Smooth muscle cell (in vitro differentiated cells): ENCODE measurements around the gene TNFRSF18. TPM values are rescaled to one million over a fixed set of nuclear protein-coding genes. Genes with fewer than 3 reads are reported as not detected.

Experiments used
- DNase-seq: peaks from one replicate; lab custom pipeline; 2025; ENCODE audit not compliant: unreplicated experiment; lab: John Stamatoyannopoulos, UW
- H2AFZ ChIP-seq: fragments of 200-600 bp; sonication (generic); 2 replicates; pipeline ENCODE4 v1.6.0; 2016; ENCODE audit warnings: antibody characterized with exemption, low read depth, mild to moderate bottlenecking
- H3F3A ChIP-seq: fragments of 200-600 bp; sonication (generic); 2 replicates; pipeline ENCODE4 v1.6.0; 2017; ENCODE audit warnings: antibody characterized with exemption, low read depth
- H3K27ac ChIP-seq: fragments of 200-600 bp; sonication (generic); 2 replicates; pipeline ENCODE4 v1.5.1; 2016; ENCODE audit warnings: low read depth, mild to moderate bottlenecking
- H3K27me3 ChIP-seq: fragments of 200-600 bp; sonication (generic); 2 replicates; pipeline ENCODE4 v1.6.1; 2016; ENCODE audit warnings: low read depth, mild to moderate bottlenecking
- H3K36me3 ChIP-seq: fragments of 200-600 bp; sonication (generic); 2 replicates; pipeline ENCODE4 v1.5.1; 2016; ENCODE audit warnings: low read depth
- H3K4me1 ChIP-seq: fragments of 200-600 bp; sonication (generic); 2 replicates; pipeline ENCODE4 v1.5.1; 2016; ENCODE audit warnings: low read depth
- H3K4me2 ChIP-seq: fragments of 200-600 bp; sonication (generic); 2 replicates; pipeline ENCODE4 v1.6.0; 2016; ENCODE audit warnings: mild to moderate bottlenecking
- H3K4me3 ChIP-seq: fragments of 200-600 bp; sonication (generic); 2 replicates; pipeline ENCODE4 v1.5.1; 2016; ENCODE audit warnings: mild to moderate bottlenecking
- H3K79me2 ChIP-seq: fragments of 200-600 bp; sonication (generic); 2 replicates; pipeline ENCODE4 v1.6.0; 2016; ENCODE audit warnings: low read depth, mild to moderate bottlenecking
- H3K9ac ChIP-seq: fragments of 200-600 bp; sonication (generic); 2 replicates; pipeline ENCODE4 v1.6.0; 2016; ENCODE audit warnings: low read depth
- H3K9me3 ChIP-seq: fragments of 200-600 bp; sonication (generic); replicated peaks from 2 replicates; pipeline ENCODE4 v1.5.1; 2016; ENCODE audit warnings: low read depth
- H4K20me1 ChIP-seq: fragments of 200-600 bp; sonication (generic); 2 replicates; pipeline ENCODE4 v1.6.0; 2016; ENCODE audit warnings: low read depth
- CTCF ChIP-seq: fragments of 200-600 bp; sonication (generic); IDR thresholded peaks from 2 replicates; pipeline ENCODE4 v1.5.1; 2017; ENCODE audit warnings: borderline replicate concordance, mild to moderate bottlenecking, antibody characterized with exemption; ENCODE audit not compliant: insufficient read depth, poor library complexity, severe bottlenecking
- WGBS: methylation state at CpG from one replicate; pipeline ENCODE4 v1.1.7; 2016; ENCODE audit warnings: low lambda C conversion rate; 5-methylcytosine and 5-hydroxymethylcytosine counted together
- polyA plus RNA-seq: library from polyadenylated mRNA; unstranded; fragments of >200 nt; fragmentation: Nextera tagmentation; extraction: Ambion mirVana; gene quantifications from 2 replicates; pipeline ENCODE4 v1.2.1, GENCODE V29; 2016
- total RNA-seq: library from RNA; depleted of rRNA; stranded (reverse); fragments of >200 nt; gene quantifications from 2 replicates; pipeline ENCODE4 v1.2.3, GENCODE V29; 2014

TNFRSF18 gene
- total and polyA plus RNA-seq, 2 experiments from 2014 or later: 4.8 to 12.2 TPM

- Histone ChIP-seq H3K36me3 (no peaks in the 10 kb centered on the region), H3K9ac (no peak overlapping the region), H3K79me2 (peaks cover 72% of the 10 kb centered on the region), H3K4me1 (peaks cover 7% of the 10 kb centered on the region), H3K9me3 (no peaks in the 10 kb centered on the region), H2AFZ (no peak overlapping the region), H3K27ac (no peak overlapping the region), H4K20me1 (peaks cover 65% of the 10 kb centered on the region), H3K4me3 (no peak overlapping the region), H3F3A (no peaks in the 10 kb centered on the region), H3K4me2 (no peak overlapping the region), H3K27me3 (no peaks in the 10 kb centered on the region)
- WGBS: 97% methylated on average over 29 of the region's 30 CpGs
- TF ChIP-seq CTCF: no peak
- DNase-seq: no peak
Measured at GRCh38 chr1:1228187-1228586, 21.8 kb upstream of the TNFRSF18 start.

GRCh38 chr1:1227386-1227785, 21.0 kb upstream of the TNFRSF18 start:
- no peak for DNase-seq
- 99% methylated on average over 14 of the region's 25 CpGs for WGBS
- no peaks in the 10 kb centered on the region for H3K27me3 ChIP-seq
- peaks cover 7% of the 10 kb centered on the region for H3K4me1 ChIP-seq
- no peak for TF ChIP-seq CTCF
- no peak overlapping the region for H3K4me3 ChIP-seq
- H3K4me2 ChIP-seq: no peak overlapping the region
- H3K36me3 ChIP-seq: no peaks in the 10 kb centered on the region
- H3K27ac ChIP-seq: no peak overlapping the region
- H3F3A ChIP-seq: no peaks in the 10 kb centered on the region
- H4K20me1 ChIP-seq: peaks cover 65% of the 10 kb centered on the region
- H3K9me3 ChIP-seq: no peaks in the 10 kb centered on the region
- no peak overlapping the region for H2AFZ ChIP-seq
- peaks cover 68% of the 10 kb centered on the region for H3K79me2 ChIP-seq
- no peak overlapping the region for H3K9ac ChIP-seq

GRCh38 chr1:1226566-1227362, 20.4 kb upstream of the TNFRSF18 start:
- TF ChIP-seq CTCF: no peak
- Histone ChIP-seq H3K79me2 (peaks cover 68% of the 10 kb centered on the region), H4K20me1 (peaks cover 65% of the 10 kb centered on the region)

GRCh38 chr1:1225913-1226312, 19.5 kb upstream of the TNFRSF18 start:
- Histone ChIP-seq H3K27ac (no peak overlapping the region), H4K20me1 (peaks cover 63% of the 10 kb centered on the region), H3K79me2 (peaks cover 65% of the 10 kb centered on the region), H2AFZ (no peak overlapping the region), H3K4me3 (no peak overlapping the region), H3K9me3 (no peaks in the 10 kb centered on the region), H3K36me3 (no peaks in the 10 kb centered on the region), H3K9ac (no peak overlapping the region), H3F3A (no peaks in the 10 kb centered on the region), H3K4me1 (peaks cover 5% of the 10 kb centered on the region), H3K27me3 (no peaks in the 10 kb centered on the region), H3K4me2 (no peak overlapping the region)
- DNase-seq: no peak
- WGBS: 99% methylated on average over 18 of the region's 18 CpGs
- no peak for TF ChIP-seq CTCF

More at GRCh38 chr1:1226566-1227362, 20.4 kb upstream of the TNFRSF18 start:
- no peak overlapping the region for H3K9ac ChIP-seq
- no peak overlapping the region for H3K4me2 ChIP-seq
- H3K36me3 ChIP-seq: no peaks in the 10 kb centered on the region
- 99% methylated on average over 35 of the region's 44 CpGs for WGBS
- no peak for DNase-seq
- H3F3A ChIP-seq: no peaks in the 10 kb centered on the region
- H3K9me3 ChIP-seq: no peaks in the 10 kb centered on the region
- H2AFZ ChIP-seq: no peak overlapping the region
- H3K27me3 ChIP-seq: no peaks in the 10 kb centered on the region
- peaks cover 7% of the 10 kb centered on the region for H3K4me1 ChIP-seq
- no peak overlapping the region for H3K27ac ChIP-seq
- H3K4me3 ChIP-seq: no peak overlapping the region
